Hepatic stellate cell (primary cell): ENCODE results near the gene PPP1R3D.

ENCODE experiments used
- DNase-seq: peaks from one replicate; pipeline ENCODE4 v3.0.0; 2011; ENCODE audit warnings: low spot score

The PPP1R3D gene

DNA sequence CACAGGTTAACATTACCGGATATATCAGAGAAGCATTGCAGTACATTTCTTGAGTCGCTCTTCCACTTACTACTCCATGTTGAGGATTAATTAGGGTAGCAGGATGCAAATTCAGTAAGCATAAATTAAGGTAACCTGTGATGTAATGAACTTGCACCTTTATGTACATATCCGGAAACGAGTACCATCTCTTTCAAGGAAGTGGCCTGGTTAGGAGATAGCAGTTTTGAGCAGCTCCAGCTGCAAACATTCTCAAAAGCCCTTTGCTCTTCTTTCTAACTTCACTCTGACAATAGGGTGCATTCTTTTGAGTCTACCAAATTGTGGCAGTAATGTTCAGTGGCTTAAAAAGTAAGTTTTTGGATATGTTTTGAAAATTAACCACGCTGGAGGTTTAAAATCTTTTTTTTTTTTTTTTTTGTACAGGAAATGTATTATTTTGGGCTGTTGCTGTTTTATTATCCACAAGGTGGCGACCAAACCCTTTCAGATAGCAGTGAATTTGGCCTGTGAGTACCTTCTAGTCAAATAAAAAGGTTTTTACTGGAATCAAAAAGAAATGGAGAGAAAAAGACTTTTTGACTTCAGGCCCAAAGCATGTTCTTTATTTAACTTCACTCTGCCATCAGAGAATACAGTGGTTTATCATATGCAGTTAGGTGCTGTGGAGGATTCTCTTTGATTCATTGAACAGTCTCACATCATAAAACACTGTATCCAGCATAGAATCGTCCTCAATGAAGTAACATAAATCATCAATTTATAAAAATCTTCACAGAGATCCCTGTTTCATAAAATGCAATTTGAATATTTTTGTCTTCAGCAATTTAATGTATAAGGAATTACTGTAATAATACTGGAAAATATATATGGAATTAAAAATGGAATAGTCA is 9.0 kb upstream of the PPP1R3D start:
- DNase-seq = no peak

DNA sequence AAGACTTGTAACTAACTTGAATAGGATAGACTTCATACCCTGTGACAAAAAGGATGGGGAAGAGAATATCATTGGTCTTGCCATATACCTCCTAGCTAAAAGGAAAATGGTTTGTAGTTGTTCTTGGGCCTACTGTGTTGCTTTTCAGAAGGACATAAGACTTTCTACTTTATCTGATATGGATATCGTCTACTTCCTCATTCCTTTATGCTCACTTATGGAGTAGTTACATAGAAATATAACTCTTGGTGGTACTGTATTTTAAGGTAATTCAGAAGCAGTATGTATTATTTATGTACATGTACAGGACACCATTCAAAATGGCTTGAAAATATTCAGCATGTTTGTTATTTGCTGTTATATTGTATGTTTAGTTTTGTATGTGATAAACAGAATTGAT is 8.1 kb upstream of the PPP1R3D start:
- DNase-seq = no peak

DNA sequence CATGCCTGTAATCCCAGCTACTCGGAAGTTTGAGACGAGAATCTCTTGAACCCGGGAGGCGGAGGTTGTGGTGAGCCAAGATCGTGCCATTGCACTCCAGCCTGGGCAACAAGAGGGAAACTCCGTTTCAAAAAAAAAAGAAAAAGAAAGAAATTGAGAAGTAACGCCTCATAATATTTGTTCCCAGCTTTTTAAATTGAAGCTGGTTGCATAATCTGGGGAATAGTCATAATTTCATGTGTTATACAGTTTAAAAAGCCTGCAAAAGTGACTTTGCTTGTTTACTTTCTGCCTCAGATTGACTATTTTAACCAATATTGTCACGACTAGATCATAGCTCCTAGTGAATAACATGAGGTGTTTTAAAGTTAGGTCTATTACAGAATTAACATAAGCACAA is 7.3 kb upstream of the PPP1R3D start:
- no peak for DNase-seq

DNA sequence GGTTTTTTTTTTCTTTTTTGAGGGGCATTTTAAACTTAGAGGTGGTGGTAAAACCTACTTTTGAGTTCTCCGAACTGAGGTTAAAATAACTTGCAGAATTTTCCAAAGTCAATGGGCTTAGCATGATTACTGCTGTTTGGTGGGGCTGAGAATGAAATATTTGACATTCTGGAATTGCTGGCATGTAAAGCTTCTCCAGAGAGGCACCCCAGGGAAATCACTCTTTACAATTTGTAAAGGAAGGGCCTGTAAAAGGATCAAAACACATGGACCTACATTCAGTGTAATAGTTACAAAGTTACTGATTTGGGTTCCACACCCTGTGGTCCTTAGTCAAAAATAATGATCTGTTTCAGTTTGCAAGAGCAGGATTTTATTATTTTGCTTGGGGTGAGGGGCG is 5.6 kb upstream of the PPP1R3D start:
- DNase-seq = no peak

GRCh38 chr20:59945175-59945574 is 5.1 kb upstream of the PPP1R3D start:
- no peak for DNase-seq

DNA sequence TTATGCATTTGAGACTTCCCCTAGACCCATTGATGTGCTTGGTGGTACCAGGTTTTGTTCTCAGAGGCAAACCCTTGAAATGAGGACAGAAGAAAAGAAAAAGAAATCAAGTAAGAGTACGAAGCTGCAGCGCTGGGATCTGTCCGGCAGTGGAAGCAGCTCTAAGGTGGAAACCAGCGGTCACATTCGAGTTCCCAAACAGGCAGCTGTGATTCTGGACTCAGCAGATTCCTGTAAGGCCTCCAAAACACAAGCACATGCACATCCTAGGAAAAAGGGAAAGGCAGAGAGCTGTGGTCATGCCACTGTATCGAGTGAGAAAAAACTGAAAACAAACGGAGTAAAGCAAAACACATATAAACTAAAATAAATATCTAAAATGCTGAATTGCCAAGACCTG is 4.6 kb upstream of the PPP1R3D start:
- DNase-seq = no peak

DNA sequence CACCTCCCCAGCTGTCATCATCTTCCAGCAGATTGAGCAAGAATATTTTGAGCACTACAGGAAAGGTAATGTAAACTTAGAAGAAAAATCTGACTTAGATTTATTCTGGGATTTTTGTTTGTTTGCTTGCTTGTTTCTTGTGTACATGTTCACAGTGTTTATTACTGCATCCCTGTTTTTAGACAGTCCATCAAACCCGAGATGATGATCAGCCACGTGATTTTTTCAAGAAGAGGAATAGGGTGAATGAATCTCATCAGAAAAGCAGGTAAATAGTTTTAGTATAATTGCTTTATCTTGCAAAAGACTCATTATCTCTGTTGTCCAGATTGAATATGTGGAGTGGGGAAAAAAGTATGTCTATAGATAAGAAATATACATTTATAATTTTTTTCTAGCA is 2.1 kb upstream of the PPP1R3D start:
- DNase-seq = no peak

GRCh38 chr20:59940956-59941294 is 820 bp upstream of the PPP1R3D start:
- no peak for DNase-seq

DNA sequence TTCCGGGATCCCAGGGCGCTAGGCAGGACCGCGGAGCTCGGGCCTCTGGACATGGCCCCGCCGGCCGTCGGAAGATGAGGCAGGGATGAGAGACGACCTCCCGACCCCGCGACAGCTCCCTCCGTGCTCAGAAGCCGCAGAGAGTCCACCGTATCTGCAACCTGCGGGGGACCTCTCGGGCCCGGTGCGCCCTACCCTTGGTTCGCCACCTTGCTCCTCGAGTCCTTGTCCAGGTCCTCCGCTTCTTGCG is 301 bp downstream of the PPP1R3D start:
- DNase-seq = peak; percentile 26

GRCh38 chr20:59939052-59939878 is 840 bp downstream of the PPP1R3D start:
- DNase-seq = no peak

- DNase-seq = peak; percentile 19
Measured at GRCh38 chr20:59938696-59939051, 1.4 kb downstream of the PPP1R3D start.

DNA sequence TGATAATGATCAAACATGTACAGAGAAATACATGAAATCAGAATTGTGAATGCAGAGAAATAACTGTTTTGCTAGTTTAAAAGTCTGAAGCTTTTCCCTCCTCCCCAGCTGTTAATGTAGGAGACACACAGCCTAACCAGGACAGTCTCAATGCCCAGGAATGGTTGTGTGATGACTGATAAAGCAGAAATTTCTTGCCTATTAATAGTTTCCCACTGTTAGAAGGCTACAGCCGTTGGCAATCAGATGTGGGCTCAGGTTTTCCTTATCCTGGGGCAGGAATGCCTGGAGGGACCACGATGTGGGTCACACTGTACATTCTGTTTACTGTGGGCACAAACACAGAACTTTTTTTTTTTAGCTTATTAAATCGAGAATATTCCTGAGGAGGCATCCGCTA is 1.9 kb downstream of the PPP1R3D start:
- peak; percentile 80 for DNase-seq

GRCh38 chr20:59937150-59937549 is 3.0 kb downstream of the PPP1R3D start:
- no peak for DNase-seq

- DNase-seq = no peak
Measured at GRCh38 chr20:59936409-59936808, 3.7 kb downstream of the PPP1R3D start.

DNA sequence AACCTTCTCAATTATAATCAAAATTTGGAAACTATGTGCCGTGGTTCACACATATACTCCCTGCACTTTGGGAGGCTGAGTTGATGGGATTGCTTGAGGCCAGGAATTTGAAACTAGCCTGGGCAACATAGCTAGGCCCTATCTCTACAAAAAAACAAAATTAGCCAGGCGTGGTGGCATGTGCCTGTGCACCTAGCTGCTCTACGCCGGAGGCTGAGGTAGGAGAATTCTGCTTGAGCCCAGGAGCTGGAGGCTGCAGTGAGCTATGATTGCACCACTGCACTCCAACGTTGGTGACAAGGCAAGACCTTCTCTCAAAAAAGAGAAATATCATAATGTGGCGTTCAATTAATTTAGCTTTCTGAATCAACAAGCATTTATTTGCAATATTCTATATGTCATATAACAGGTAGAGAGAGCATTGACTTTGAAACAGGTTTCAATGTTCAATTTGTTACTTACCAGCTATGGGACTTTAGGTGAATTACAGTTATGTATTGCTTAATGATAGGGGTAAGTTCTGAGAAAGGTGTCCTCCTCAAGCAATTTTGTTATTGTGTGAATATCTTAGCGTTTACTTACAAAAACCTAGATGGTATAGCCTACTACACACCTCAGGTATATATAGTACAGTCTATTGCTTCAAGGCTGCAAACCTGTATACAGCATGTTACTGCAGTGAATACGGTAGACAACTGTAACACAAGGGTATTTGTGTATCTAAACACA is 4.5 kb downstream of the PPP1R3D start:
- DNase-seq = no peak

GRCh38 chr20:59933849-59934585 is 6.1 kb downstream of the PPP1R3D start:
- peak; percentile 90 for DNase-seq

DNA sequence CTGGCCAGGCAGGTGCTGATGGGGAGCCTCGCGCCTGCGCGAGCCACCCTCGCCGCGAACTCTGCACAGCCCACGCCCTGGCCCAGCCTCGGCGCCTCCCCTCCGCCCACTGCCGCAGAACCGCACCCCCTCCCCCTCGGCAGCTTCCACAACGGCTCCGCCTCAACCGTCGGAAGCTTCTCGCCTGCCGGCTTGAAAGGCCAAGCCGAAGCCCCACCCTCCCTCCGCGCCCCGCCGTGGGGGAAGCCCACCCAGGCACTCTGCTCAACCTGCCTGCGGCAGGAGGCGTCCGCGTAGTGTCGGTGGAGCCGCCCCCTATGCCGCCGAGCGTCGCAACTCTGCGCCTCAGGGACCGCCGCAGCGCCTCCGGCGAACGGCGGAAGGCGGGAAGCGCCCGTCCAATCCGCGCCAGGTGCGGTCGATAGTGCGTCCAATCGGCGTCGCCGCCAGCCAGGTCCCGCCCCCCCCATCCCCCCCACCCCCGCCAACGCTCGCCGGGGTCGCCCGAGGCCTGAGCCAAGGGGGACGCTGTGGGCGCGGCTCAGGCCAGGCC is 6.7 kb downstream of the PPP1R3D start, which contains the start of gene SYCP2:
Gene SYCP2, minus strand, starts transcription at position 342 of the 553 bp plus-strand sequence. CDS start 11,224 bp downstream, outside the sequence.
- peak; percentile 77 for DNase-seq

DNA sequence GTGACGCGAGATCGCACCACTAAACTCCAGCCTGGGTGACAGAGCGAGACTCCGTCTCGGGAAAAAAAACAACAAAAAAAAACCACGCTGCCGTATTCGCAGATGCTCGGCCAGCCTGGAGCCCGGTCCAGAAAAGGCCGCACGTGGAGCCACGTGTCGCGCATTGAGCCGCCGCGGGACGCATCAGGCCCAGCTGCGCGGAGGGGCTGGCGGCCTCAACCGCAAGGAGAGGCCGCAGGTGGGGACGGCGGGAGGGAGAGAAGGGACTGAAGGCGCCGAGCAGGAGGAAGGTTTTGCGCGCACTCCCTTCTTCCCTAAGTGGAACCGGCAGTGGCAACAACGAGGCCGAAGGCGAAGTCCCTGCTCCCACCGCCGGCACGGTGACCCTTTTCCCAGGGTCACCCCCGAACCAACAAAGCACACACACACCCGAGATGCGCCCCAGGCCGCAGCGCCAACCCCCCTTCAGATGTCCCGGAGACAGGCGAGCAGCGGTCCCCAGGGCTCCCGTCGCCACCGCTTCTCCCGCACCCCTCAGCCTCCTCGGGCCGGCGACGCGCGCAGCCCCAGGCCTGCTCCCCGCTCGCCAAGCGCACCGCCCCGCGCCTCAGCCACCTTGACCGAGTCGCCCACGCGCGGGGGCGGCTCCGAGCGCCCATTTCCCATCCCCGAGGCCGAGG is 7.3 kb downstream of the PPP1R3D start:
- no peak for DNase-seq

DNA sequence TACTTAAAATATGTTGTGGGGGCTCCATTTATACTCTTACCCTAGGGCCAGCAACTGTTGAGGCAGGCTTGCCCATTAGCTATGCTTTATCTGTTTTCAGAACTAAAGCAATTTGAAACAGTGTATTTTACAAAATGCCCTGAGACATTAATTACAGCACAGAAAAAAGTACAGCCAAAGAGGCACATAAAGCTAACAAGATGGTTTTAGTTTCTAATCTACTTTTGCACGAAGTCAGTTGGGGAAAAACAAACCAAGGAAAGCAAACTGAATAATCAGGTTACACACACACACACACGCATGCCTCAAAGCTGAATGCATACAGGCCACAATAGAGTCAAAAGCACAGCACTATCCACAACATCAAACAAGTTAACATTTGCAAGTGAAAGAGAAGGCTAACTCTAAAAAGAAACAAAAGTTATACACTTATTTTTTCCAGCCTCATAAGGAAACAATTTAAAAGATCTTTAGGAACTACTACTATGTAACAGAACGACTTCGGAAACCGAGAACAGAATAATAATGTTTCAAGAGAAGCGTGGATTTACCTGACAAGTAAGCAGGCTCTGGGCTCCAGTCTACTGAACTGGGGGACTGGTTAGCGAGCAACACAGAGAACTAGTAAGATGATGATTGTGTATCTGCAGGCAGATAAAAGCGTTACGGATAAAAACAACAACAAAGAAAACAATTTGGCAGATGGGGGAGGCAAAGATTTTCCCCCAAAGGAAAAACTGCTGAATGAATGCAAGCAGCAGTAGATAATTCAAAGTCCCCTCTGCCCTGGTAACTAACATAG is 8.4 kb downstream of the PPP1R3D start:
- no peak for DNase-seq

DNA sequence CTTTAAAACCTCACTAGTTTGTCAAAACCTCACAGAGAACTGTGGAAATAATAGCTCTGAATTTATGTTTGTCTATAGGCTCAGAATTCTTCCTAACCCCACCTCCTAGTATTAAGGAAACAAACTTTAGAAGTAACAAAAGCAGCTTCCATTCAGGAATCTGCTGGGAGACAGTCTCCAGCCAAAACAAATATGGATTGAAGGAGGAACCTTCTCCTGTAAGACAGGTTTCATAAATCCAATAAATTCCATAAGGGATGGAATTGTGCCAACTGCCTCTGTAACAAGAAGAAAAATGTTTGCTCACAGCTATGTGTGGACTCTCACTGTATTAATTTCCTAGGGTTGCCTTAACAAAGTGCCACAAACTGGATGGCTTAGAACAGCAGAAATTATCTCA is 14.2 kb downstream of the PPP1R3D start:
- DNase-seq = no peak
